GM21360 (cell line): ENCODE measurements around the gene ANKS1A.
"Not testable (repeated sequence)": the region's sequence is repeated elsewhere in the genome, so short reads cannot be mapped to it uniquely, and the experiment has no call there.

Source experiments
- ATAC-seq: cut with Tn5 transposase; IDR thresholded peaks from one replicate; pipeline ENCODE4 v1.9.1; 2021; ENCODE audit warnings: mild to moderate bottlenecking, moderate library complexity; ENCODE audit not compliant: unreplicated experiment

The ANKS1A gene

GRCh38 chr6:34888874-34889555 is at the start of gene ANKS1A:
Gene ANKS1A, plus strand, starts transcription at chr6:34889255. Its CDS starts 148 bp downstream, at chr6:34889403.
- no peak for ATAC-seq

- ATAC-seq, result no peak
Measured at GRCh38 chr6:34839666-34840352, 49.2 kb upstream of the ANKS1A start.

- ATAC-seq, result not testable (repeated sequence)
Measured at GRCh38 chr6:34849066-34849465, 40.0 kb upstream of the ANKS1A start.

GRCh38 chr6:34851361-34851760 is 37.7 kb upstream of the ANKS1A start:
- ATAC-seq, result no peak

GRCh38 chr6:34852406-34853085 is 36.5 kb upstream of the ANKS1A start:
- ATAC-seq, result no peak

- no peak for ATAC-seq
Measured at GRCh38 chr6:34855463-34855862, 33.6 kb upstream of the ANKS1A start.

- no peak for ATAC-seq
Measured at GRCh38 chr6:34858681-34859080, 30.4 kb upstream of the ANKS1A start.

GRCh38 chr6:34859951-34860350 is 29.1 kb upstream of the ANKS1A start:
- ATAC-seq, result no peak

GRCh38 chr6:34860776-34861175 is 28.3 kb upstream of the ANKS1A start:
- ATAC-seq, result no peak

- ATAC-seq, result no peak
Measured at GRCh38 chr6:34864007-34864406, 25.0 kb upstream of the ANKS1A start.

- no peak for ATAC-seq
Measured at GRCh38 chr6:34865107-34865506, 23.9 kb upstream of the ANKS1A start.

- no peak for ATAC-seq
Measured at GRCh38 chr6:34866509-34866908, 22.5 kb upstream of the ANKS1A start.

GRCh38 chr6:34867484-34867883 is 21.6 kb upstream of the ANKS1A start:
- no peak for ATAC-seq

- no peak for ATAC-seq
Measured at GRCh38 chr6:34871853-34872252, 17.2 kb upstream of the ANKS1A start.

- no peak for ATAC-seq
Measured at GRCh38 chr6:34872332-34872731, 16.7 kb upstream of the ANKS1A start.

- ATAC-seq, result no peak
Measured at GRCh38 chr6:34875292-34876213, 13.5 kb upstream of the ANKS1A start.

GRCh38 chr6:34876472-34876871 is 12.6 kb upstream of the ANKS1A start:
- no peak for ATAC-seq

GRCh38 chr6:34877259-34877658 is 11.8 kb upstream of the ANKS1A start:
- no peak for ATAC-seq

GRCh38 chr6:34877869-34878485 is 11.1 kb upstream of the ANKS1A start:
- ATAC-seq, result no peak

GRCh38 chr6:34884073-34884472 is 5.0 kb upstream of the ANKS1A start:
- ATAC-seq, result not testable (repeated sequence)
